GDM1 (cell line): Measurements from ENCODE around the gene ANKRD63.

Experiments used
- DNase-seq: peaks from one replicate; lab custom pipeline; 2025; lab: John Stamatoyannopoulos, UW

ANKRD63 gene

DNA sequence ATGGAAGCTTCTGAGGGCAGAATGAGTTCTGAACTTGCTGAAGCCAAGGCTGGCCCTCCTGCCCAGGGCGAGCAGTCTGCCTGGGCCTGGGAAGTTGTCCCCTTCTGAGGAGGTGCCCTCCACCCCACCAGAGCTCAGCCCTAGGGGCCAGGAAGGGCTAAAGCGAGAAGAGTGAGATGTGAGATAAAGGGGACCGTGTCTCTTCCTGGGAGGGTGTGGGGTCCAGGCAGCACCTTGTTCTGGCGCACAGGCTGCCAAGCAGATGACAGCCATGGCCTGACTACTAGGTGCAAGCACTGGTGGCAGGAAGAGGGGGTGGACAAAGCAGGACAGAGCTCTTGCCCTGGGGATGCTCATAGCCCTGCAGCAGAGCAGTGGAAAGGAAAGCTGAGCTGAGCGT, 40.3 kb downstream of the ANKRD63 start:
- no peak for DNase-seq

DNA sequence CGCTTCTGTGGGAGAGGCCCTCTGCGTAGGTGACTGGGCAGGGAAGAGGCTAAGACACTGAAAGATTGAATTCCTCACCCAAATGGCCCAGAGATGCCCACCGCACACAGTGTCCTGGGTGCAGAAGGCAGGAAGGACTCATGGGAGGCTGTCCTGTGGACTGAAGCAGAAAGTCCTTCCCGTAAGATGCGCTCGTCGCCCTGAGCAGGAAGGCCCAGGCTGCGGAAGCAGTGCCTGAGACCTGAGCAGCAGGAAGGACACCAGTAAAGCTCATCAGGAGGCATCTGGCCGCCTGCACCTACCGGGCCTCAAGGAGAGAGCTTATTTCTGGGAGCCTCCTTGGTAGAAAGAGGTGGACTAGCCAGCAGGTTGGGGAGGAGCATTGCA, 40.7 kb downstream of the ANKRD63 start:
- no peak for DNase-seq

DNA sequence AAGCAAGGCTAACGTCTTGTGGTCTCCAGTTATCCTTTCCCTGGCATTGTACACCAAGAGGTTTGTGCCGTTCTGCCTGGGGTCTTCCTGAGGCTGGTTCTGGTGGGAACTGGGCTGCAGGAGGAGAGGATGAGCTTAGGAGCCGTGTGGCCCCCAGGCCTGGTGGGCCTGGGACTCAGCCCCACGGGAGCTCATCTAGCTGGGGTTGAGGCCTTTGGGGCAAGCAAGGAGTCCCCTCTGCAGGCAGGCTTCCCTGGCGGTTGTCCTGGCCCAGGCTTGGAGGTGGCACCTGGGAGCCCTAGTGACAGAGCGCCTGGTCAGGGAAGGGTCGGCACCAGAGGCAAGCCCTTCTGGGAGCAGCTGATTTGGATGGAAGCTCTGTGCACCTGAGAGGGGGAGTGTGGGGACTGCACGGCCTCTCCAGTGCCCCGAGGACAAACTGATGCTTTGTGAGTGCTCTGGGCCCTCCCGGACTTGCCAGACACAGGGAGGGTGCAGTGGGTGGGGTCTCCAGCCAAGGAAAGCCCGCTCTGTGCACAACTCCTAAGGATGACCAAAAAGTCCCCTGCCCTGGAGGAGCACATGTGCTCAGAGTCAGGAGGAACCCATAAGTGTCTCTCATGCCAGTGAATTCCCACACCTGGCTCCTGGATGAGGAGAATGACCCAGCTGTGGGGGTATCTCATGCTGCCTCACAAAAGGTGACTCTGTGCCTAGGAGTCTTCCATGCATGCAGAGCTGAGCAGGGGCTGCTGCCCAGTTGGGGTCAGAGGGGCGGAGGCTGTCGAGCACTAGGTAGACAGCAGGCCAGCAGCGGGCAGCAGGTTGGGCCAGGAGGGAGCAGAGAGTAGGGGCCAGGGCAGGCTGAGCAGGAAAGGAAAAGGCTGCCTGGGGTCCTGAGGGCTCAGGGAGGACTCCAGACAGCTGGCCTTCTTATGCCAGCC, 41.3 kb downstream of the ANKRD63 start:
- DNase-seq = no peak

DNA sequence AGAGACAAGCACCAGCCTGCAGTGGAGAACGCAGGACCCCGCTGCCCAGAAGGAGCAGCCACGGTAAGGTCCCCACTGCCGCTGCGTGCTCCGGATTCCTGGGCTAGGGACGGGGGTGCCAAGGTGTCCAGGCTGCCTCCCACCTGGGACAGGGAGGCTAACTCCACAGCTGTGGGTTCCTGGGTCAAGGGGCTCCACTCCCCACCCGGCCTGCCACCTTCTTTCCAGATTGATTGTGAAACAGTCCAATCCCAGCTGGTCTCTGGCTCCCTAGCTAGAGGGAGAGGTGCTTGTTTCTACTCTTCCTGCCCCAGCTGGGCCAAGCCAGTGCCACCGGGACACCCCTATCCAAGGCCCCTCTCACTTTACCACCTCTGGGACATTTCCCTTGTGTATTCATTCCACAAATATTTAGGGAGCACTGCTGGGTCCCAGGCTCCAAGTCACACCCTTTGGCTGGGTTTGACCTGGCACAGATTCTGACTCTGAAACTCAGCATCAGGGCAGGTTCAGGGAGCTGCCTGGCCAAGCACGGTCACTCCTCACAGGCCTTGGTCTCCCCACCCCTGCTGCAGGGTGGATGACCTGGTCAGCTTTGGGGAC, 42.1 kb downstream of the ANKRD63 start:
- no peak for DNase-seq

DNA sequence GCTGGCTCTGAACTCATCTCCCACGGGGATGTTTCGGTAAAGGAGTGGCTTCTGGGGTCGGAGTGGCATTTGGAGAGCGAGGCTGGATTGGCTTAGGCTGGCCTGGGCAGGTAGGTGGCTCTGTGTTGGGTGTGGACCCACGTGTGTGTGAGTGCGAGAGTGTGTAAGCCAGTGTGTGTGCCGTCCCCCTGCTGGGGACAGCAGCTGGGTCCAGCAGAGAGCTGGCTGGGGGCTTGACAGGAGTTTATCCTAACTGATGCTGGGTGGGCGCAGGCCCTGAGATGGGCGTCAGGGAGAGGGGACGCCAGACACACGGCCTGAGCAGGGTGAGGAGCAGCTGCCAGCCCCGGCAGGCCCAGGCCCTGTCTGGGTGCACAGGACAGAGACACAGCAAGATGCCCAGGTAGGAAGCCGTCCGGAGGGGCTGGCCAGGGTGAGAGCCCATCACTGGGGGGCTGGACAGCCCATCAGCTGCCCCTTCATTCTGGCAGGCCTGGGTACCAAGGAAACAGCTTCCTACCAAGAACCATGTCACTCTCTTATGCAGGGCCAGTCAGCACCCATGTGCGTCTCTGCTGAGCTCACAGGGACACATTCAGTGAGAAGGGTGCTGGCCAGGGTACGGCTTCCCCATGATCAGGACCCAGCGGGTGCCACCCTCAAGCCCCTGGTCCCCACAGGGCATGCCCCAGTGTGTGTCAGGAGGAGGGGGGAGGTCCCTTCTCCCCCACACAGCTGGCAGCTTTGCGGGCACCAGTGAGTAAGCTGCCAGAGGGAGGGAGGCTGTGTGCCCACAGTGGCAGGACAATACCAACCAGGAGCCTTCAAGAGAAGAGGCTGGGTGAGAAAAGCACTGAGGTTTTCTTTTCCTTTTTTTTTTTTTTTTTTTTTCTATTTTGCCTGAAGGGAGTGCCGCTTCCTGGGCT, 42.9 kb downstream of the ANKRD63 start:
- DNase-seq = no peak

DNA sequence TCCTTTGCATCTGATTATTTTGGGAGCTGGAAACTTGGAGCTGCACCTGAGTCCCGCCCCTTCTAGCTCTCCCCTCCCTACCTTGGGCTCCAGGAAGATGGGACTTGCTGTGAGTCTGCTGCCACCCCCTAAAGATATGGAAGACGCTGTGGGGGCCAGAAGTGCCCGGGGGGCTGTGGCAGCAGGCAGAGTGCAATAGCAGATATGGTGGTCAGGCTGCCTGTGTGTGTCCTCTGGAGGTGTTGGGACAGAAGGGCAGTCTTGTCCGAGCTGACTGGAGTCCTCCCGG, 43.5 kb downstream of the ANKRD63 start:
- no peak for DNase-seq

DNA sequence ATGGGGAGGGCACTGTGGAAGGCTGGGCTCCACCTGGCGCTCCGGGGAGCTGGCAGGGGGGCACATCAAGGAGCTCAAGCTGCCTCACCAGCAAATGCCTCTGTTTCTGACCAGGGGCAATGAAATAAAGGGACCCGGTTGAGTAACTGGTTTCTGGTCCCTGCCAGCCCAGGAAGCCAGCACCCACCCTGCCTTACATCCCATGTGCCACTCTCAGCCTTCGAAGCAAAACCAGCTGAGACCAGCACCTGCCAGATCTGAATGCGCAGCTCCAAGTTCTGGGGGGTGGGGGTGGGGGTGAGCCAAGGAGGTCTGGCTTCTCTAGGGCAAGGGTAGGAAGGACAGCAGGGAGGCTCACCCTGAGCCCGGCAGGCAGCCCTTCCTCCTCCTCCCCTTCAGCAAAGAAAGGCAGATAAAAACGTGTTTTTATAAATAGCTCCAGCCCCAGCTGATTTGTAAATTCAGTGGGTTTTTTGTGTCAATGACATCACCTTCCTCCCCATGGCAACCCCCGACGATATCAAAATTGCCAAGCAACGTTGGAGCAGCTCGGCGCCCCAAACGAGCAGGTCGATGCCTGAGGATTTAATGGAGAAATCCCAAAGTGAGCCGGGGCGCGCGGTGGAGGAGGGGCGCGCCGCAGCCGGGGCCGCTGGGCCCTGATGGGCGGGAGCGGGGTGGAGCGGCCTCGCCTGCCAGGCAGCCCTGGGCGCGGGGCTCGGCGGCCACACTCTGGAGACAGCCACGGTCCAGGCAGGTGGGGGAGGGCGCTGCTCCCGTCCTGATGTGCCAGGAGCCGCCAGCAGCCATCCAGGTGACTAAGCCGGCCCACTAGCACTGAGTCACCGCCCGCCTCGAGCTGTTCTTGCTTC, 44.1 kb downstream of the ANKRD63 start, which contains the start of gene PAK6:
Gene PAK6, plus strand, starts transcription at position 532 of the 872 bp plus-strand sequence. CDS start 25,723 bp downstream, outside the sequence.
- no peak for DNase-seq

DNA sequence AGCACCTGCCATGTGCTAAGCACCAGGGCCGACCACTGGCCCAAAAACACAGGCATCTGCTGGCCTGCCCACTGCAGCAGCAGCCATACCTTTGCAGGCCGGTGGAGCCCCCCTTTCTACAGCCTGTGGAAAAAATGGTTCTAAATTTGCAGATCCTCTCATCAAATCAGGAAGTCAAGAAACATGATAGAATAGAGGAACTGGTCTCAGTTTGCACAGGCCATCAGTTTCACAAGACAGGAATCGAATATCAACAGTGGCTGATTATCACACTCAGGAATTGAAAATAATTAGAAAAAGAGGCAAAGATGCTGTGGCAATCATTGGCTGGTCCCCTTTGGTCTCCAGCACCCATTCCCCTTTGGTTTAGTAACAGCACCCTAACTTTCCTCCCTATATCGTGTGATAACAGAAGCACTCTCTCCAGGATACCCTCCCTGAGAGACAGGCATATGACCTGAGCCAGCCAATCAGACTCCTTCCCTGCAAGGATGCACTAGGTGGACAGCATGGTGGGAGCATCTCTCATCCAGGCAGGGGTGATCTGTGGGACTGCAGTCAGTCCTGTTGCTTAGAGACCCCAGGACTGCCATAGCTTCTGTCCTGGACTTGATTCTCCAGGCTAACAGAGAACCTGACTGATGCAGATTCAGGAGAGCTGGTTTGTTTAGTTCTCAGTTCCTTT, 47.5 kb downstream of the ANKRD63 start:
- peak; percentile 34 for DNase-seq

DNA sequence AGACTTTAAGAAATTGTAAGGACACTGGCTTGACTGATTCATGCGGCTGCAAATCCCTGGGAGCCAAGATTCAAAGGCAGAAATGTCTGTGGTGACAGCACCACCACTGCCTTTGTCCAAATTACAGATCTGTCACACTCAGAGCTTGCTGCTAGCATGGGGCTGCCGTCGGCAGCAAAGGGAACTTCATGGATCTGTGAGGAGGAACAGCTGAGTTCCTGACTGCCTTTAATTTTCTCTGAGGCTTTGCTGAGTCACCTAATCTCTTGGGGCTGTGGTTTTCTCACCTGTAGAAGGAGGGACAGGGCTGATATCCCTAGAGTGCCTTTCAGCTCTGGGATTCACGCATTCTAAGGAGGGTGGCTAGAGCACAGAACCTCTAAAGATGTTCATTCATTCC, 48.1 kb downstream of the ANKRD63 start:
- DNase-seq = no peak

DNA sequence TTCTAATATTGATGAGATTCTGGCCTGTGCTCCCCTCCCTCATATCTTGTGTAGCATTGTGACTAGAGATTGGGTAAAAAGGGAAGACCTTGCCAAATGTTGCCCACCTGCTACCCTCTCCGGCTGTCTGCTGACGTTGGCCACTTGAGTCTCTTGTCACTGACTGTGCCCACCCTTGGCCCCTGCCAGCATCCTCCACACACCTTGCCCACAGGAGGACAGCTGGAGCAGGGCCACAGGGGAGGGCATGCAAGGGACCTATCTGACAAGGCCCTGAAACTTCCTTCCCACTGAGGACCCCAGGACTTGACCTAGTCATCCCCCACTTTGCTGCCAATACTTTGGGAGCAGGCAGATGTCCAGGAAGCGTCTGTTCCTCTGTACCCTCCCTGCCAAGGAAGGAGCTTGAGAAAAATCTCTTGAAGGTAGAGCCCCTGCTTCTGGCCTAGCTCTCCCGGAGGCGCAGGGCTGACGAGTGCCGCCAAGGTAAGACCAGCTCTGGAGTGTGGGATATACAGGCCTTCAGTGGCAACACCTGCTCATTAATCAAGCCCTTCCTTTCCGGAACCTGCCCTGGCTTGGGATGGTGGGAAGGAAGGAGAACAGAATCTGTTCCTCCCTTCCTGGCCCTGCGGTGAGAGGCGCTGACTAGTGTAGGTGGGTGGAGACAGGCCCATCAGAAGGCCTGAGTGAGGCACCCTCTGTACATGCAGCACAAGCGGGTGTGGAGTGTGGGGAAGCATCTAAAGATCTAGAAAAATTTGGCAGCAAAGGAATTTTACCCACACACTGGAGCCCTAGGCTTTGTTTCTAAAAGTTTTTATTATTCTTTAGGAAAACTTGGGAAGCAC, 48.9 kb downstream of the ANKRD63 start:
- no peak for DNase-seq

DNA sequence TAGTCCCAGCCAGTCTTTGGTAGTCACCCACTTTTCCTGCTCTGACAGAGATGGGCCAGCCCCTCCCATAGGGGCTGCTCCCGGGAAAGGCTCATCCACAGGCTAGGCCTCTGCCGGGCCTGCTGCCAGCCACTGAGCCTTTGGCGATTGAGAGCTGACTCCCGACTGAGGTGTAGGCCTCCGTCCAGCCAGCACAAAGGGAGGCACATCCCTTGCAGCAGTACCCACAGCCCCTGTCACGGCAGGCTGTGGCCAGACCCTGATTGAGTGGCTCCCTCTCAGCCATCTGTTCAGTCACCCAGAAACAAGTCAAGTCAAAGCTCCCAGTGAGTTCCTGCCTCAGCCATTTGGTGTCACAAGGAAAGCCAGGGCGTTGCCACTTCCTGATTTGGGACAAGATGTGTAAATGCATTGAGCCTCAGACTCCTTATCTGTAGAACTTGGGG, 50.2 kb downstream of the ANKRD63 start:
- DNase-seq = no peak
